AG04449 (cell line): ENCODE data around the gene ZMIZ1.

Experiments used
- CTCF ChIA-PET: fragments of 350-600 bp; formaldehyde crosslinking; extraction: SDS; loops from one replicate; lab custom pipeline; 2021; ENCODE audit warnings: antibody characterized with exemption; lab: Yijun Ruan, JAX
- POLR2A ChIA-PET: fragments of 400-600, 350-600 bp; formaldehyde crosslinking; extraction: SDS; loops from one replicate; lab custom pipeline; 2020; ENCODE audit warnings: antibody characterized with exemption, inconsistent platforms; lab: Yijun Ruan, JAX
- DNase-seq: peaks from one replicate; pipeline ENCODE4 v3.0.0-alpha.2; 2010; ENCODE audit warnings: low read depth, low spot score
- H3K4me3 ChIP-seq: 2 replicates; pipeline ENCODE4 v1.5.1; 2011; ENCODE audit warnings: low read depth, mild to moderate bottlenecking, control low read depth, low read length
- CTCF ChIP-seq: IDR thresholded peaks from one replicate; pipeline ENCODE4 v1.5.1; 2011; ENCODE audit warnings: mild to moderate bottlenecking, moderate library complexity, low read length, control low read depth, inconsistent platforms; ENCODE audit not compliant: insufficient read depth; ENCODE audit errors: missing control alignments

The ZMIZ1 gene

DNA sequence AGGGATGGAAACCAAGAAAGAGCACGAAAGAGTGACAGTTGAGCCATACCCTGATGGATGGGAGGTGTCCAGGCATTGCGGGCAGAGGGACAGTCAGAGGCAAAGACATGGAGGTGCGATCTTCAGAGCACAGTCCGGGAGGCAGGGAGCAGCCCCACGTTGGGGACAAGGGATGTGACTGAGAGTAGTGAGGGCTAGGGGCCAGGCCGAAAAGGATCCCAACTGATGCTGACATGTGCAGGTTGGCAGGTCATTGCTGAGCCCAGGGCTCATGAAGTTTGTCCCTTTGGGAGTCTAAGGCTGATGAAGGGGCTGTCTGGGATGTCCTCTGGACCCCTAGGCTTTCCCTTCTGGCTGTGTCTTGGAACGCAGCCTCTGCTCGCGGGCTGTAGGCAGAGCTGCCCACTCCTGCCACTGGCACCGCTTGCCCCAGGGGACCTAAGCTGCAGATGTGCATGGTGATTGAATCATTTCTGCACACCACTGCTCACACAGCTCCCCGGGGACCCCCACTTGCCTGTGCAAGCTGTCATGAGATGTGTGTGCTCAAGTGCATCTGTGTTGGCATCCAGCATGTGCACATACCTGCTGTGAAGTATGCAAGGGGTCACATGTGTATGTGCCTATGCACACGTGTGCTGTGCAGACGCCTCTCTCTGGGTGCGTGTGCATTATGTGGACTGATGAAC lies 125.1 kb downstream of the ZMIZ1 start:
- ChIA-PET CTCF (interaction anchor here (1.3 to 9.9 kb wide), 20 partner anchors 10 to 1147 kb away, joined by 4 to 180 read pairs (median 16); partner anchors contain the start of gene ZMIZ1), POLR2A (interaction anchor here (0.9 to 1.2 kb wide), 2 partner anchors 114 to 127 kb away, joined by 4 to 7 read pairs; no protein-coding TSS in a partner anchor)
- no peak for TF ChIP-seq CTCF
- DNase-seq: no peak
- H3K4me3 ChIP-seq: no peak overlapping the region

DNA sequence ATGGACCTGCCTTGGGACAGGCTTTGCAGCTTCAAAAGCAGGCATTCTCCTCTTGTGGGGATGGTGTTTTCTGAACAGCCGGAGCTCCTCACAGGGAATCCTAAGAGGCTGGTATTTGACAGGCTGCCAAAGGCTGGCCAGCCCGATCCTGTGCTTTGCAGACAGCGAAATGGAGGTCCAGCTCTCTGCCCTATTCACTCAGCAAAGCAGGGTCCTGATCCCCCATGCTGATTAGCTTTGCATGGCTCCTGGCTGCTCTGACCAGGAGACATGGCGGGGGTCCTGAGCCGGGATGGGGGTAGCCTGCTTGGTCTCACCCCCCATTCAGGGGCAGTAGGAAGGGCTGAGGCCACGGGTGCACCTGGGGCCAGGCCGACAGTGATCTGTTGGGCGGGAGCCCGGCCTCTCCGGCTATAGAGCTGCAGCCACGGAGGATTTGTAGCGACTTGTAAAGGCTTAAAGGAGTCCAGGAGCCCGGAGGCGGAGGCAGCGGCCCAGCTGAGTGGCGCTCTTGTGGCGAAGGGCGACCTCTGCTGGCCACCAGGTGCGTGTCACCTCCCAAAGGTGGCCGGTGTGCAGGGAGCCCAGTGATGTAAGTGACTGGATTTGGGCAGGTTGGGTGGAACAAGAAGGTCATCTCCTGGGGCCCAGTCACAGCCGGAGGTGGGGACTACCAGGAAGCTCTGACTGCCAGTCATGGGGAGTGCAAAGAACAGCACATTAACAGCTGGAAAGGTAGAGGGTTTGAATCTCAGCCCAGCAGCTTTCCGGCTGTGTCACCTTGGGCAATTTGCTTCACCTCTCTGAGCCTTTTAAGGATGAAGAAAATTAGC lies 126.5 kb downstream of the ZMIZ1 start:
- ChIA-PET POLR2A (interaction anchor here (0.7 to 1.9 kb wide), 12 partner anchors 10 to 1142 kb away, joined by 3 to 8 read pairs (median 3); no protein-coding TSS in a partner anchor), CTCF (interaction anchor here (0.7 to 9.9 kb wide), 80 partner anchors 8 to 1159 kb away, joined by 3 to 180 read pairs (median 6); partner anchors contain the start of gene ZMIZ1)
- TF ChIP-seq CTCF: peak; percentile 96
- no peak for DNase-seq
- no peak overlapping the region for H3K4me3 ChIP-seq

- H3K4me3 ChIP-seq: no peak overlapping the region
- TF ChIP-seq CTCF: peak; percentile 94
- ChIA-PET POLR2A (interaction anchor here (1.5 kb wide), 1 partner anchor 1143 kb away, joined by 4 read pairs; no protein-coding TSS in a partner anchor), CTCF (interaction anchor here (0.6 to 9.9 kb wide), 72 partner anchors 7 to 1152 kb away, joined by 3 to 180 read pairs (median 6); partner anchors contain the start of gene ZMIZ1)
- no peak for DNase-seq
Observed at GRCh38 chr10:79196470-79197461, 128.0 kb downstream of the ZMIZ1 start.

GRCh38 chr10:79197558-79197957 lies 128.8 kb downstream of the ZMIZ1 start:
- no peak overlapping the region for H3K4me3 ChIP-seq
- ChIA-PET CTCF (interaction anchor here (0.6 to 9.9 kb wide), 36 partner anchors 9 to 1149 kb away, joined by 3 to 180 read pairs (median 5); partner anchors contain the start of gene ZMIZ1), POLR2A (no interaction called here)
- DNase-seq: no peak
- TF ChIP-seq CTCF: no peak

DNA sequence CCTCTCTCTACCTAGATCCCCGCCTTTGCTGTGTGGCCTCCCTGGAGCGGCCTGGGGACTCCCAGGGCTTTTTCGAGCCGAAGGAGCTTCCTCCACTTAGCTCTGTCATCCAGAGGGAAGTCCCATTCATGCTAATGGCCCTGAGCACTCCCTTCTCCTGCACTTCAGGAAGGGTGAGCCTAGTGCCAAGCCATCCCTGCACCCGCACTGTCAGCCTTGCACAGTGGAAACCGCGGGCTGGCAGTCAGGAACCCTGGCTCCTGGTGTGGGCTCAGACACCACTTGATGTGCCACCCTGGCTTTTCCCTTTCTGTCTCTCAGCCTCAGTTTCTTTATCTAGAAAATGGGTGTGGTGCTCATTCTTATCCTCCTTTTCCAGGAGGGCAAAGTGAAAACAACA lies 131.6 kb downstream of the ZMIZ1 start:
- TF ChIP-seq CTCF: no peak
- DNase-seq: no peak
- ChIA-PET POLR2A (no interaction called here), CTCF (interaction anchor here (4.2 kb wide), 1 partner anchor 10 kb away, joined by 23 read pairs; no protein-coding TSS in a partner anchor)
- H3K4me3 ChIP-seq: no peak overlapping the region
